Esophagus muscularis mucosa (tissue), 3 donors: ENCODE data around the gene NOX5.

ENCODE experiments used
- CTCF ChIP-seq, 3 experiments: fragments of 200-600 bp in 2 of 3; fragments of 450-650 bp in 1 of 3; sonication (generic) in 2 of 3; IDR thresholded peaks; one replicate each; pipeline ENCODE4 v1.5.1; 2017 to 2019; ENCODE audit warnings: antibody characterized with exemption in 3 of 3, mild to moderate bottlenecking in 2 of 3, moderate library complexity in 1 of 3
- POLR2AphosphoS5 ChIP-seq, 2 donors: sonication (generic); formaldehyde crosslinking; IDR thresholded peaks; one replicate each; pipeline ENCODE4 v1.6.1; 2017; ENCODE audit warnings: antibody characterized with exemption in 2 of 2

GRCh38 chr15:69036826-69037225, 22.3 kb downstream of the NOX5 start:
- TF ChIP-seq POLR2AphosphoS5 (IDR thresholded peaks at IDR 0.05) = no peak
- no peak for TF ChIP-seq CTCF (IDR thresholded peaks at IDR 0.05)
